GM18520 (cell line): Measurements from ENCODE around the gene GTF2H2C.
"Not testable (repeated sequence)": the region's sequence is repeated elsewhere in the genome, so short reads cannot be mapped to it uniquely, and the experiment has no call there.

Experiments used
- ATAC-seq: cut with Tn5 transposase; IDR thresholded peaks from one replicate; pipeline ENCODE4 v1.9.1; 2021; ENCODE audit not compliant: unreplicated experiment

The GTF2H2C gene

DNA sequence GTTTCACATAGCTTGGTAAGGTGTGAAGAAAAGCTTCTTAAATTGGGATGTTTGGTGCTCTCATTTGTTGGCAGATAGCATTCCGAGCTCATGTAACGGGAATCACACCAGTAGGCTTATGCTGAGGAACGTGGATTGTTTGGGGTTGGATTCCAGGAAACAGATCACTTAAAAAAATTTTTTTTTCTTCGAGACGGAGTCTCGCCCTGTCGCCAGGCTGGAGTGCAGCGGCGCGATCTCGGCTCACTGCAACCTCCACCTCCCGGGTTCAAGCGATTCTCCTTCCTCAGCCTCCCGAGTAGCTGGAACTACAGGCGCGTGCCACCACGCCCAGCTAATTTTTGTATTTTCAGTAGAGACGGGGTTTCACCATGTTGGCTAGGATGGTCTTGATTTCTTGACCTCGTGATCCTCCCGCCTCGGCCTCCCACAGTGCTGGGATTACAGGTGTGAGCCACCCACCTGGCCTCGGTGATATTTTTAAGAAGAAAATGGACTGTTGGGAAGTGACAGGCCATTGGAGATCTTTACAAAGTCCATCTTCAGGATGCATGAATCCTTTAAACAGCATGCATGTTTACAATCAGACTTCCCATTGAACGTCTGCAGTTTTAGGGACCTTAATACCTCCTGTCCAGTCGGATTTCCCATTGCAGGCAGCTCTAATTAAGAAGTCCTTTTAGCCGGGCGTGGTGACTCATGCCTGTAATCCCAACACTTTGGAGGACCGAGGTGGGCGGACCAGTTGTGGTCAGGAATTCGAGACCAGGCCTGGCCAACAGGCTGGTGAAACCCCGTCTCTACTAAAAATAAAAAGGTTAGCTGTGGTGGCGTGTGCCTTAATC is 818 bp downstream of the GTF2H2C start:
- ATAC-seq, result not testable (repeated sequence)

DNA sequence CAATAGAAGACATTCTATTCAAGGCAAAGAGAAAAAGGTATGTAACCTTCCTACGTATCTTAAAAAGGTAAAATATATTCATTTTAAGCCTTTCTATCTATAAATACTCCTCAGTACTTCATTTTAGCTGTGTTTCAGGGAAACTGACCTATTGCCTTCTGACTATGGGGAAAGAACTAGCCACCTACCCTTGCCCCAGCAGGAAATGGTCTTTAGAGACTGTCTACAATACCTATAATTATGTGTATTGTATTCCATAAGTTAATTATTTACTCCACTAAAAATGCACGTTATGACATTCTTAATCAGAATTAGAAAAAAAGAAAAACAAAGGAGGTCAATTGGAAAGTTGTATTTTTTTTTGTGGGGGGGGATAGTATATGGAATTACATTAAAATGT is 6.2 kb downstream of the GTF2H2C start:
- not testable (repeated sequence) for ATAC-seq

DNA sequence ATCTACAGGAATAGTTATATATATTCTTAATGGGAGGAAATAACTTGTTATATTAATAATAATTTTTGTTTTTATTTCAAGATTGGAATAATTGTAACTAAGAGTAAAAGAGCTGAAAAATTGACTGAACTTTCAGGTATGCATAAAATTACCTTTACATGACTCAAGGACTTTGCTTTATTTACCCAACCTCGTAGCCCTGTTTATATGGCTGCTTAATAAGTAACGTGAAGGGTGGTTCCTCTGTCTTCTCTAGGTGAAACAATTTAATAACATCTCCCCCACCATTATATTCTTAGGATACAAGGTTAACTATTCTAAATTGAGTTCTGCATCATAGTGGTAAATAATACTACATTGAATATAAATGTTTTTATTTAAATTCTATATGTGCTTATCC is 8.1 kb downstream of the GTF2H2C start:
- ATAC-seq, result not testable (repeated sequence)

DNA sequence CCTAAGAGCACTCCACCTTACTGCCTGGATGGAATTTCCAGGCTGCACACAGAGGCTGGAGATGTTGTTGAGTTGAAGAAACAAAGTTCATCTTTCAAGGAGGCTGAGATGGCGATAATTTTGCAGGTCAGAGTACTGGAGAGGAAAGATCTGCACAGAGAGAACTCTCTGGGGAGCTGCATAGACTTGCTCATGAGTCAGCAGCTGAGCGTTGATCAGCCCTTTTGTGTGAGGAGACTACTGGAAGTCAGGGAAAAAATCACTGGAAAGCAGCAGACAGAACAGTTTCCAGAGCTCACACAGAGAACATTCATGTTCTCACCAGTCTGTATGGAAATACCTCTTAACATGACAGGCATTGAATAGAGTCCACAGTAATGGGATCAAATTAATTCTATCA is 23.4 kb downstream of the GTF2H2C start:
- not testable (repeated sequence) for ATAC-seq

DNA sequence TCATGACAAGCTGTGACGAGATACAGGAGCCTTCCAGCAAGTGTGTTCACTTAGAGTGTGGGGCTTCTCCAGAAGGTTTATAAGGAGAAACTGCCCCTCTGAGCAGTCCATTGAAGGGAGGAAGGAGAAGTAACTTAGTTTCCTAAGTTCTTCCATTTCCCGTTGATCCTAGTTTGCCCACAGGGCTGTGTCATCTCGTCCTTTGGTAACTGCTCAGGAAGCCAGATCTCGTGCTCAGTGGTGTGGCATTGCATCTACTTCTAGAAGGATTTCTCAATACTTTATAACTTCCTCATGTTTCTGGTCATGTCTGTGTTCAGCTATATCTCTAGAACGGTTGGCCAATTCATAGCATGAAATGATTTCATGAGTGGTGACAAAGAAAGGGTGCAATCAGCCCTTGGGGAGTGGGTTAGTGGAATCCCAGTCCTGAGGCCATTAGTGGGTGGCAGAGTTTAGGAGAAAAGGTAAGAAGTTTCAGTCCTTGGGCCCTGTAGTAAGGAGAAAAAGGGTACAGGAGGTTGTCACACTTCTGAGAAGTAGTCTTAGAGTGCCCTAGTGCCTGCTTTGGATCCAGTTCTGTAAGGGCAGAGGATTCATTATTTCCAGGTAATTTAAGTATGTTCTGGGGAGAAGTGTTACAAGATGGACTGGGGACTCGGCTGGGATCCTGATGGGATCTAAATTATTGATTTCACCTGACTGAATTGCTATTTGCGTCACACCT is 36.3 kb downstream of the GTF2H2C start:
- ATAC-seq, result not testable (repeated sequence)

DNA sequence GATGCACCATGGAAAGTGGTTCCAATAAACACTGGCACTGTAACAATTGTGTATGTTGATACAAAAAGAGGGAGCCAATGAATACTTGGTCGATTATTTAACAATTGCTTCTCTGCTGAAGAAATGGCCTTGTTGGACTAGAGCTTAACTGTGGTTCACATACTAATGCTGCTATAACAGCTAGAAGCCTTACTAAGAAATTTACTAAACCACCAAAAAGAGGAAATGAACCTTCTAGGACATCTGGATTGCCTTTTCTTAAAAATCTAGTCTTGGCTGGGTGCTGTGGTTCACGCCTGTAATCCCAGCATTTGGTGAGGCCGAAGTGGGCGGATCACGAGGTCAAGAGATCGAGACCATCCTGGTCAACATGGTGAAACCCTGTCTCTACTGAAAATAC is 42.0 kb downstream of the GTF2H2C start:
- peak; percentile 65 for ATAC-seq

DNA sequence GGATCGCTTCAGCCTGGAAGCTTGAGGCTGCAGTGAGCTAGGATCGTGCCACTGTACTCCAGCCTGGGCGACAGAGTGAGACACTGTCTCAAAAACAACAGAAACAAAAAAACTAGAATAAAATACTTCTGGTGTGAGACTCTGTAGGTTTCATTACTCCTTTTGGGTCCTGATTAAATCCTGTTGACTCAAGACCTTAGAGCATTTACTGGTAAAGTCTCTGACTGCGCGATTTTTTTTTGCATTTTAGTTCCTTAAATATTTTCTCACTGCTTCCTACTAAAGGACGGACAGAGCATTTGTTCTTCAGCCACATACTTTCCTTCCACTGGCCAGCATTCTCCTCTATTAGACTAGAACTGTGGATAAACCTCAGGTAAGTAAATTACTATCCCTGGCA is 46.8 kb downstream of the GTF2H2C start:
- ATAC-seq, result not testable (repeated sequence)

DNA sequence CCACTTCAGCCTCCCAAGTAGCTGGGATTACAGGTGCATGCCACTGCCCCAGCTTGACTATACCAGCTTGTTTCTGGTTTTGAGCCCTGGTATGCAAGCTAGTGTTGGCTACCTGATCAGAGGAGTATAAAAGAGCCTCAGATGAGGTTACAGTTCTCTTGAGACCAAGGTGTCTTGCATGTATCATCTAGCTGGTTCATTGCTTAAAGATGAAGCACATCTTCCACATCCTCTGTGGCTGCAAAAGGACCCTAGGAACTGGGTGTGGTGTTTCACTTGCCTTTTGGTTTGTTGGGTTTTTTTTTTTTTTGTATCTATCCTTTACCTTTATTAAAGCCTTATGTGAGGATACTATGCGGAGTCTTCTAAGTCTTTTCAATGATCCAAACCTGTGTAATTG is 47.8 kb downstream of the GTF2H2C start:
- not testable (repeated sequence) for ATAC-seq

DNA sequence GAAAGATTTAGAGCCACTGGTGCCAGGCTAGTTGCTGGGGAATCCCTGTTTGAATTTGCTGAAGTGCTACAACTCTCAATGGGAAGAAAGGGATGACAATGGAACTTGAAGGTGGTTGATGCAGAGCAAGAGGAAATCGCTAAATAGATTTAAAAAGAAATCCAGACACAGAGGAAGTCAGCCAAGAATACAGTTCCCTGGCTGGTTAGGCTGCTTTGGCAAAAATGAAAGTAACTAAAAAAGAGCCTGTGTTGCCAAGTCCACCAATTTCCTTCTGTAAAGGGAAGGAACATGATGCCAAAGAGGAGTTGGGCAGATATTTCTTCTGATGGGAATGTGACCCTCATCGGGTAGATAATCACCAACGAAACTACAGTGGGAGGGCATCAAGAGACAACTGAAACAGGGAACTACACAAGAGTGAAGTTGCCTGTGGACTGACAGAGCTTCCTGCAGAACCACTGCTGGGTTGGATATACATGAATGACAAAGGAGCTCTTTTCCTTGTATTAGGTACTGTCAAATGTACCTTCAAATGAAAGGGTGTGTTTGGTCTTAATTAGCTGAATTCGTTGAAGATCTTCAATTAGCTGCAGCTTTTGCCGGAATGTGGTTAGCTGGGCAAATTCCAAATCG is 49.0 kb downstream of the GTF2H2C start:
- ATAC-seq, result not testable (repeated sequence)

- ATAC-seq, result not testable (repeated sequence)
Measured at GRCh38 chr5:69614843-69615242, 54.9 kb downstream of the GTF2H2C start.

DNA sequence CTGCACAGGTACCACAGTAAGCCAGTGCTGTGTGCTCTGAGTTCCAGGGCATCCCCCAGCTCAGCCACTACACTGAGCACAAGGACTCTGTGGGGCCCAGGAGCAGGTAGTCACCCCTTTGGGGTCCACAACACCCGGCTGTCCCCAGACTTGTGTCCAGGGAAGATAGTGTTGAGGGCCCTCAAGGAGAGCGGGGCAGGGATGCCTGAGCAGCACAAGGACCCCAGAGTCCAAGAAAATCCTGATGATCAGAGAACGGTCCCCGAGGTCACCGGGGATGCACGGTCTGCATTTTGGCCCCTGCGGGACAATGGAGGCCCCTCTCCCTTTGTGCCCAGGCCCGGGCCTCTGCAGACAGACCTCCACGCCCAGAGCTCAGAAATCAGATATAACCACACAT is 71.9 kb downstream of the GTF2H2C start:
- not testable (repeated sequence) for ATAC-seq
